ENCODE measurements around the gene PIMREG. TPM values are rescaled to one million over a fixed set of nuclear protein-coding genes. Genes with fewer than 3 reads are reported as not detected.

Gene PIMREG
- polyA plus RNA-seq, 1 experiment = 54.5 TPM

GRCh38 chr17:6489016-6489550 lies 44.8 kb downstream of the PIMREG start:
- no peaks in the 10 kb centered on the region for H3K36me3 ChIP-seq (ENCODE audit: control insufficient read depth, insufficient read depth, low read length)
- DNase-seq (ENCODE audit: low read depth) = no peak
- CTCF ChIA-PET = interaction anchor here (0.6 to 1.0 kb wide), 3 partner anchors 13 to 583 kb away, joined by 3 to 5 read pairs (median 4); no protein-coding TSS in a partner anchor
- no peaks in the 10 kb centered on the region for H3K27me3 ChIP-seq (ENCODE audit: control insufficient read depth, insufficient read depth, low read length)
- TF ChIP-seq CTCF (IDR thresholded peaks at IDR 0.05; ENCODE audit: insufficient read depth, low read depth, low read length) = no peak
- no peak overlapping the region for H3K4me3 ChIP-seq (ENCODE audit: low read depth, low read length)
- POLR2A ChIA-PET = no interaction called here

GRCh38 chr17:6491071-6491700 lies 46.9 kb downstream of the PIMREG start:
- no peak for TF ChIP-seq CTCF (IDR thresholded peaks at IDR 0.05; ENCODE audit: insufficient read depth, low read depth, low read length)
- CTCF ChIA-PET = interaction anchor here (1.1 to 2.5 kb wide), 2 partner anchors 11 to 19 kb away, joined by 3 to 17 read pairs; no protein-coding TSS in a partner anchor
- POLR2A ChIA-PET = no interaction called here
- Histone ChIP-seq H3K4me3 (ENCODE audit: low read depth, low read length) (no peak overlapping the region), H3K36me3 (ENCODE audit: control insufficient read depth, insufficient read depth, low read length) (no peaks in the 10 kb centered on the region), H3K27me3 (ENCODE audit: control insufficient read depth, insufficient read depth, low read length) (peaks cover 2% of the 10 kb centered on the region; the same call in 1 of the 2 replicates)
- DNase-seq (ENCODE audit: low read depth) = no peak

- no peak overlapping the region for H3K4me3 ChIP-seq (ENCODE audit: low read depth, low read length)
- DNase-seq (ENCODE audit: low read depth) = no peak
- POLR2A ChIA-PET = no interaction called here
- CTCF ChIA-PET = interaction anchor here (0.8 to 1.4 kb wide), 3 partner anchors 9 to 20 kb away, joined by 3 to 4 read pairs (median 3); no protein-coding TSS in a partner anchor
- peaks cover 2% of the 10 kb centered on the region; the same call in 1 of the 2 replicates for H3K27me3 ChIP-seq (ENCODE audit: control insufficient read depth, insufficient read depth, low read length)
- H3K36me3 ChIP-seq (ENCODE audit: control insufficient read depth, insufficient read depth, low read length) = no peaks in the 10 kb centered on the region
- TF ChIP-seq CTCF (IDR thresholded peaks at IDR 0.05; ENCODE audit: insufficient read depth, low read depth, low read length) = no peak
These were observed 48.8 kb downstream of the PIMREG start for GRCh38 chr17:6492892-6493674.

GRCh38 chr17:6494239-6494941 lies 50.1 kb downstream of the PIMREG start:
- no peak for DNase-seq (ENCODE audit: low read depth)
- POLR2A ChIA-PET = no interaction called here
- Histone ChIP-seq H3K27me3 (ENCODE audit: control insufficient read depth, insufficient read depth, low read length) (peaks cover 2% of the 10 kb centered on the region; the same call in 1 of the 2 replicates), H3K4me3 (ENCODE audit: low read depth, low read length) (no peak overlapping the region), H3K36me3 (ENCODE audit: control insufficient read depth, insufficient read depth, low read length) (no peaks in the 10 kb centered on the region)
- CTCF ChIA-PET = interaction anchor here (1.1 kb wide), 1 partner anchor 21 kb away, joined by 3 read pairs; no protein-coding TSS in a partner anchor
- no peak for TF ChIP-seq CTCF (IDR thresholded peaks at IDR 0.05; ENCODE audit: insufficient read depth, low read depth, low read length)
